HepG2 (cell line): ENCODE data around the gene ZNF618. TPM values are rescaled to one million over a fixed set of nuclear protein-coding genes. Genes with fewer than 3 reads are reported as not detected.

Source experiments
- ATAC-seq: fragments of 200-7000 bp; cut with Tn5 transposase; 3 replicates; pipeline ENCODE4 v1.9.1; 2020; ENCODE audit warnings: mild to moderate bottlenecking, moderate library complexity
- BruUV-seq: library from RNA; stranded (reverse); fragments of 400-500 nt; replicated peaks from 2 replicates; lab custom pipeline; 2021; lab: Mats Ljungman, UMichigan
- CTCF ChIA-PET: fragments of 300-600 bp; formaldehyde crosslinking; extraction: SDS; loops from one replicate; lab custom pipeline; 2021; ENCODE audit warnings: low total read pairs, inconsistent platforms, low intra/inter-chr PET ratio; lab: Yijun Ruan, JAX
- POLR2A ChIA-PET: fragments of 350-600 bp; sonication (Branson Sonifier 250); formaldehyde crosslinking; loops from one replicate; lab custom pipeline; 2020; ENCODE audit warnings: antibody characterized with exemption, inconsistent platforms; lab: Yijun Ruan, JAX
- DNase-seq: peaks from one replicate; pipeline ENCODE4 v3.0.0-alpha.2; 2015; ENCODE audit warnings: low spot score
- FAIRE-seq: peaks from 3 replicates; lab custom pipeline; 2011; peaks lifted over from hg19 to GRCh38; lab: Jason Lieb, UNC
- H2AFZ ChIP-seq: one replicate; pipeline ENCODE4 v1.6.1; 2011; ENCODE audit warnings: low read length, inconsistent platforms
- H3K27ac ChIP-seq: fragments of 300-600 bp; 3 replicates; pipeline ENCODE4 v1.8.0; 2011; ENCODE audit warnings: mixed run types, mild to moderate bottlenecking, mixed read lengths, low read length, inconsistent platforms; ENCODE audit not compliant: insufficient read depth; ENCODE audit errors: extremely low read length
- H3K27me3 ChIP-seq, 2 experiments: fragments of 200-600 bp in 1 of 2; 2 replicates in 1 of 2; 3 replicates in 1 of 2; pipeline versions ENCODE4 v1.6.0 to v1.8.0; 2011; ENCODE audit warnings: low read length in 2 of 2, mild to moderate bottlenecking in 2 of 2, moderate library complexity in 2 of 2, inconsistent platforms in 1 of 2; ENCODE audit not compliant: insufficient read depth in 2 of 2, control insufficient read depth in 1 of 2
- H3K36me3 ChIP-seq, 2 experiments: fragments of 200-600 bp in 1 of 2; replicated peaks in 1 of 2; 2 replicates in 1 of 2; 3 replicates in 1 of 2; pipeline versions ENCODE4 v1.5.1 to v1.8.0; 2011; ENCODE audit warnings: low read length in 2 of 2, inconsistent platforms in 1 of 2; ENCODE audit not compliant: insufficient read depth in 2 of 2, control insufficient read depth in 1 of 2
- H3K4me1 ChIP-seq: 2 replicates; pipeline ENCODE4 v1.5.1; 2012; ENCODE audit warnings: low read length, inconsistent platforms; ENCODE audit not compliant: insufficient read depth
- H3K4me2 ChIP-seq: 2 replicates; pipeline ENCODE4 v1.6.0; 2011; ENCODE audit warnings: low read depth, low read length, inconsistent platforms
- H3K4me3 ChIP-seq, 3 experiments: fragments of 200-600 bp in 1 of 3; sonication (generic), shearing (Covaris generic) in 1 of 3; replicated peaks in 1 of 3; 2 replicates each; pipeline ENCODE4 v1.5.1; 2011 to 2016; ENCODE audit warnings: low read length in 3 of 3, inconsistent platforms in 2 of 3, low read depth in 2 of 3, mild to moderate bottlenecking in 2 of 3, control low read depth in 1 of 3, mixed read lengths in 1 of 3; ENCODE audit not compliant: insufficient read depth in 1 of 3
- H3K79me2 ChIP-seq: one replicate; pipeline ENCODE4 v1.6.1; 2011; ENCODE audit warnings: low read length, inconsistent platforms; ENCODE audit not compliant: insufficient read depth
- H3K9ac ChIP-seq: 2 replicates; pipeline ENCODE4 v1.6.0; 2011; ENCODE audit warnings: mild to moderate bottlenecking, low read depth, low read length, inconsistent platforms; ENCODE audit not compliant: insufficient read depth
- H3K9me3 ChIP-seq: 2 replicates; pipeline ENCODE4 v1.5.1; 2012; ENCODE audit warnings: mild to moderate bottlenecking, low read length
- H4K20me1 ChIP-seq: 2 replicates; pipeline ENCODE4 v1.6.0; 2011; ENCODE audit warnings: inconsistent platforms, mild to moderate bottlenecking, low read length, moderate library complexity; ENCODE audit not compliant: insufficient read depth
- HOXA5 ChIP-seq: sonication (generic); formaldehyde crosslinking; IDR thresholded peaks from 2 replicates; pipeline ENCODE4 v1.4.0; 2020; ENCODE audit warnings: missing genetic modification reagents
- KLF12 ChIP-seq: sonication (generic); formaldehyde crosslinking; IDR thresholded peaks from 2 replicates; pipeline ENCODE4 v1.4.0; 2020; ENCODE audit warnings: missing genetic modification reagents, borderline replicate concordance
- NCOA5 ChIP-seq: sonication (generic); formaldehyde crosslinking; IDR thresholded peaks from 2 replicates; pipeline ENCODE4 v1.4.0; 2020; ENCODE audit warnings: missing genetic modification reagents
- SNAPC2 ChIP-seq: sonication (generic); formaldehyde crosslinking; IDR thresholded peaks from 2 replicates; pipeline ENCODE4 v1.8.1; 2022; ENCODE audit warnings: mild to moderate bottlenecking, missing genetic modification reagents
- TEAD3 ChIP-seq: optimal IDR thresholded peaks from 2 replicates; pipeline ENCODE3; 2016; ENCODE audit warnings: borderline replicate concordance
- ZKSCAN8 ChIP-seq: IDR thresholded peaks from 2 replicates; pipeline ENCODE4 v1.6.1; 2016; ENCODE audit warnings: borderline replicate concordance, missing genetic modification reagents, missing compliant biosample characterization
- ZNF792 ChIP-seq: IDR thresholded peaks from 2 replicates; pipeline ENCODE4 v1.6.1; 2016
- WGBS: methylation state at CpG from one replicate; pipeline ENCODE4 v1.1.6; 2017; ENCODE audit warnings: low lambda C conversion rate; 5-methylcytosine and 5-hydroxymethylcytosine counted together
- in situ Hi-C: cut with HindIII; loops from 2 replicates; pipeline ENCODE4 v1.10.0; 2017; ENCODE audit warnings: low pct_unique_long_range_greater_than_20kb; ENCODE audit not compliant: extremely low pct_ligation_motif_present
- intact Hi-C: fragments of 100-400 bp; cut with micrococcal nuclease; formaldehyde crosslinking; loops from one replicate; pipeline ENCODE4 v1.10.0; 2022; ENCODE audit not compliant: unreplicated experiment
- polyA plus RNA-seq, 8 experiments: library from polyadenylated mRNA; depleted of rRNA in 3 of 8; stranded (reverse) in 7 of 8; unstranded in 1 of 8; fragments of >200 nt; fragmentation: Illumina TruSeq in 4 of 8; extraction: Trizol in 4 of 8; gene quantifications; 2 replicates each; pipeline versions ENCODE4 v1.2.1 to v1.2.3, GENCODE V29; 2011 to 2016; ENCODE audit warnings: low read depth in 4 of 8, missing spikeins in 1 of 8, mixed read lengths in 1 of 8; ENCODE audit not compliant: insufficient read depth in 1 of 8
- total RNA-seq, 5 experiments: library from RNA; depleted of rRNA; stranded (reverse); fragments of >200 nt; fragmentation: Illumina TruSeq; extraction: Trizol; gene quantifications; 2 replicates each; pipeline ENCODE4 v1.2.3, GENCODE V29; 2016; ENCODE audit warnings: low read depth in 1 of 5
- TF ChIP-seq, protein P1 (sequence below): sonication (generic); formaldehyde crosslinking; IDR thresholded peaks from 2 replicates; pipeline ENCODE4 v1.5.0; 2020; ENCODE audit warnings: mild to moderate bottlenecking, missing genetic modification reagents
- TF ChIP-seq, protein P2 (sequence below): sonication (generic); formaldehyde crosslinking; IDR thresholded peaks from 2 replicates; pipeline ENCODE4 v1.4.0; 2020; ENCODE audit warnings: missing genetic modification reagents

Gene ZNF618
- total and polyA plus RNA-seq, 2 of the 13 experiments (the other 11 are each of a cell fraction or from before 2014, with no cell fraction given) = 0.07 TPM

DNA sequence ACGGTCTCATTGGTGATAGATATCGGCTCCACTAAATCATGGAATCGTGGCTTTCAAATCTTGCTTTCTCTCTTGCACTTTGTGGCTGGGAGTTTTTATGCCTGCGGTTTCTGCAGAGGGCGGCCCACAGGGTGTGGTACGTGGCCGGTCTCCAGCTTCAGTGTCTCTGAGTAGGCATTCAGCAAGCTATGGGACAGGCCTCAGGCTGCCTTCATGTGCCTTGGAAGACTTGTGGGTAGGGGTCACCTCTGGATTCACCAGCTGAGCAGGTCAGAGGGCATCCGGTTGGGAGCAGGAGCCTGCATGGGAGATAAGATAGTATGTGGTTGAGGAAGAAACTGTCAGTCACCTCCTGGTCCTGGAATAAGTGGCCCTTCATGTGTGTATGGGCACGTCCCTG lies 154.3 kb downstream of the ZNF618 start:
- no peak for ATAC-seq
- intact Hi-C loops = no loop called here
- no peaks in the 10 kb centered on the region for H3K79me2 ChIP-seq
- H3K9me3 ChIP-seq = no peaks in the 10 kb centered on the region
- H3K36me3 ChIP-seq = no peaks in the 10 kb centered on the region
- H2AFZ ChIP-seq = no peak overlapping the region
- in situ Hi-C loops = loop anchor here (25.0 kb wide), 1 partner anchor 293 kb away; no protein-coding TSS in a partner anchor
- no peak overlapping the region for H3K4me2 ChIP-seq
- POLR2A ChIA-PET = no interaction called here
- no peak for DNase-seq
- no peak overlapping the region for H3K27ac ChIP-seq
- 55% methylated on average over 8 of the region's 9 CpGs for WGBS
- TF ChIP-seq, protein P1, sequence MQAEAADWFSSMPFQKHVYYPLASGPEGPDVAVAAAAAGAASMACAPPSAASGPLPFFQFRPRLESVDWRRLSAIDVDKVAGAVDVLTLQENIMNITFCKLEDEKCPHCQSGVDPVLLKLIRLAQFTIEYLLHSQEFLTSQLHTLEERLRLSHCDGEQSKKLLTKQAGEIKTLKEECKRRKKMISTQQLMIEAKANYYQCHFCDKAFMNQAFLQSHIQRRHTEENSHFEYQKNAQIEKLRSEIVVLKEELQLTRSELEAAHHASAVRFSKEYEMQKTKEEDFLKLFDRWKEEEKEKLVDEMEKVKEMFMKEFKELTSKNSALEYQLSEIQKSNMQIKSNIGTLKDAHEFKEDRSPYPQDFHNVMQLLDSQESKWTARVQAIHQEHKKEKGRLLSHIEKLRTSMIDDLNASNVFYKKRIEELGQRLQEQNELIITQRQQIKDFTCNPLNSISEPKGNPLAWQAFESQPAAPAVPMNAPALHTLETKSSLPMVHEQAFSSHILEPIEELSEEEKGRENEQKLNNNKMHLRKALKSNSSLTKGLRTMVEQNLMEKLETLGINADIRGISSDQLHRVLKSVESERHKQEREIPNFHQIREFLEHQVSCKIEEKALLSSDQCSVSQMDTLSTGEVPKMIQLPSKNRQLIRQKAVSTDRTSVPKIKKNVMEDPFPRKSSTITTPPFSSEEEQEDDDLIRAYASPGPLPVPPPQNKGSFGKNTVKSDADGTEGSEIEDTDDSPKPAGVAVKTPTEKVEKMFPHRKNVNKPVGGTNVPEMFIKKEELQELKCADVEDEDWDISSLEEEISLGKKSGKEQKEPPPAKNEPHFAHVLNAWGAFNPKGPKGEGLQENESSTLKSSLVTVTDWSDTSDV = no peak
- TF ChIP-seq ZKSCAN8 (CRISPR knock-in tag) = no peak
- no peak for TF ChIP-seq TEAD3
- no peak for TF ChIP-seq KLF12 (CRISPR knock-in tag)
- TF ChIP-seq SNAPC2 (CRISPR knock-in tag) = no peak
- TF ChIP-seq NCOA5 (CRISPR knock-in tag) = no peak
- TF ChIP-seq ZNF792 = no peak
- TF ChIP-seq, protein P2, sequence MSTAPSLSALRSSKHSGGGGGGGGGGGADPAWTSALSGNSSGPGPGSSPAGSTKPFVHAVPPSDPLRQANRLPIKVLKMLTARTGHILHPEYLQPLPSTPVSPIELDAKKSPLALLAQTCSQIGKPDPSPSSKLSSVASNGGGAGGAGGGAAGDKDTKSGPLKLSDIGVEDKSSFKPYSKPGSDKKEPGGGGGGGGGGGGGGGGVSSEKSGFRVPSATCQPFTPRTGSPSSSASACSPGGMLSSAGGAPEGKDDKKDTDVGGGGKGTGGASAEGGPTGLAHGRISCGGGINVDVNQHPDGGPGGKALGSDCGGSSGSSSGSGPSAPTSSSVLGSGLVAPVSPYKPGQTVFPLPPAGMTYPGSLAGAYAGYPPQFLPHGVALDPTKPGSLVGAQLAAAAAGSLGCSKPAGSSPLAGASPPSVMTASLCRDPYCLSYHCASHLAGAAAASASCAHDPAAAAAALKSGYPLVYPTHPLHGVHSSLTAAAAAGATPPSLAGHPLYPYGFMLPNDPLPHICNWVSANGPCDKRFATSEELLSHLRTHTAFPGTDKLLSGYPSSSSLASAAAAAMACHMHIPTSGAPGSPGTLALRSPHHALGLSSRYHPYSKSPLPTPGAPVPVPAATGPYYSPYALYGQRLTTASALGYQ = no peak
- no peak for TF ChIP-seq HOXA5 (CRISPR knock-in tag)
- H3K9ac ChIP-seq = no peak overlapping the region
- no peaks in the 10 kb centered on the region for H4K20me1 ChIP-seq
- no peak overlapping the region for H3K4me3 ChIP-seq
- H3K27me3 ChIP-seq = peaks cover 1 to 40% of the 10 kb centered on the region in 2 experiments; a peak in 4 of 5 replicates
- CTCF ChIA-PET = no interaction called here
- no TSS peak for BruUV-seq
- no peaks in the 10 kb centered on the region for H3K4me1 ChIP-seq
- no peak for FAIRE-seq
